Activated naive CD4-positive, alpha-beta T cell treated with anti-CD3 and anti-CD28 coated beads for 36 hours (primary cell): ENCODE results near the gene SUPT6H. TPM values are rescaled to one million over a fixed set of nuclear protein-coding genes. Genes with fewer than 3 reads are reported as not detected.

Experiments
- CTCF ChIA-PET: fragments of 350-600 bp; sonication (Branson Sonifier 250); formaldehyde crosslinking; loops from one replicate; lab custom pipeline; 2021; ENCODE audit warnings: antibody characterized with exemption; lab: Charles Lee
- DNase-seq: peaks from one replicate; pipeline ENCODE4 v3.0.0-alpha.2; 2020
- H3K27ac Mint-ChIP-seq: one replicate; pipeline ENCODE4 v1.8.0; 2021; ENCODE audit warnings: mild to moderate bottlenecking, mixed read lengths
- H3K27me3 Mint-ChIP-seq: one replicate; pipeline ENCODE4 v1.8.0; 2021; ENCODE audit warnings: low read depth, mixed read lengths
- H3K36me3 Mint-ChIP-seq: one replicate; pipeline ENCODE4 v1.8.0; 2021; ENCODE audit warnings: low read depth, mixed read lengths
- H3K4me1 Mint-ChIP-seq: one replicate; pipeline ENCODE4 v1.8.0; 2021; ENCODE audit warnings: low read depth, mixed read lengths
- H3K4me3 Mint-ChIP-seq: one replicate; pipeline ENCODE4 v1.8.0; 2021; ENCODE audit warnings: mild to moderate bottlenecking, moderate library complexity, mixed read lengths
- H3K9me3 Mint-ChIP-seq: one replicate; pipeline ENCODE4 v1.8.0; 2021; ENCODE audit warnings: mixed read lengths
- intact Hi-C: fragments of 100-400 bp; cut with micrococcal nuclease; formaldehyde crosslinking; loops from one replicate; pipeline ENCODE4 v1.15.1; 2023
- total RNA-seq, 2 experiments: library from RNA; stranded (reverse); gene quantifications; one replicate each; pipeline ENCODE4 v1.2.3, GENCODE V29; 2021

SUPT6H gene
- total RNA-seq, 2 experiments from 2014 or later, result 50.8 to 52.1 TPM

DNA sequence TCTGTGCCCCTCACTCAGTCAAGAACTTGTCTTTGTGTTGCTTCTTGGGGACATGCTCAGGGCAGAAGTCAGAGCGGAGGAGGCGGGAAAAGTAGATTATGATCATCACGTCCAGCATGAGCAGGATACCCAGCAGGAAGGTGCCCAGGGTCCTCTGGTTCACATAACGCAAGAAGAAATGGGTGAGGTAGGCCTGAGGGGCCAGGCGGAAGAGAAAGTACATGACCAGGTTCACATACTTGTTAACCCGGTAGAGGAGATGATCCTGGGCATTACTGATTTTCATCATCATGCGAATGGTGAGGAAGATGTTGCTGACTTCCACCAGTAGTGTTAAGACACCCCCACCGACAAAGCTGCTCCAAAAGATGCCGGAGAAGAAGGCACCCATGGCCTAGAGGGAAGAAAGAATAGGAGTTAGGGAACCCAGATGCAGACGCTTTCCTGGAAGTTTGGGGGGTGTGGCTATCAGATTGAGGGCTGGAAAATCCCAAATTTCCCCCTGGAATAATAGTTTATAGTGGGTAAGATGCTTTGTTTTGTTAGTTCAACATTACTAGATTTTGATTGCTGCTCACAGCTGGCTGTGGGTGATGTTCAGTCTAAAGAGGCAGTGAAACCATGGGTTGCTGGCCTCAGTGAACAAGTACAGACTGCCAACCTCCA is 62.6 kb downstream of the SUPT6H start:
- Mint-ChIP-seq H3K4me3 (peak overlapping the region; percentile 91), H3K9me3 (no peaks in the 10 kb centered on the region), H3K27me3 (no peaks in the 10 kb centered on the region), H3K36me3 (peaks cover 58% of the 10 kb centered on the region), H3K4me1 (peaks cover 50% of the 10 kb centered on the region), H3K27ac (peak overlapping the region; percentile 93)
- intact Hi-C loops, result loop anchor here (5.0 to 10.0 kb wide), 3 partner anchors 38 to 840 kb away; partner anchors contain the start of genes ABHD15, NUFIP2 and TP53I13
- peak; percentile 42 for DNase-seq
- CTCF ChIA-PET, result interaction anchor here (2.2 to 7.2 kb wide), 2 partner anchors 23 to 40 kb away, joined by 6 to 353 read pairs; partner anchors contain the start of gene TRAF4

DNA sequence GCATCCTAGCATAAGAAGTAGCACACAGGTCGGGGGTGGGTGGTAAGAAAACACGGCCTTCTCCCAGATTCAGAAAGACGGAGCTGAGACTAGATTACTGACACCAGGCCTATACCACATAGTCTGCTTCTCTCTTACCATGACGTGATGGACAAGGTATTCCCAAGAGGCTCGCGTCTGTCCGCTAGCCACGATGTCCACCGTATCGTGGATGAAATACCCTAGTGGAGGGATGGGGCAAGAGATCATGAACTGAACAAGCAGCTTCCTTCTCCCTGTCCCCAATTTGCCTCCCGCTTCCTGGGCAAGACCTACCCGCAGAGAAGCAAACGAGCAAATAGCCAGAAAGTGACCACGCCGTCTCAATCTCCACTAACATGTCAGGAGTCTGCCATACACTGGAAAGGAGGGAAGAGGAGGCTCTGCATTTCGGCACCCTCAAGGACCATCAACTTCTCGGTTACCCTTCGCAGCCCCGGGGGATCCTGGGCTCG is 63.2 kb downstream of the SUPT6H start:
- Mint-ChIP-seq H3K4me3 (peak overlapping the region; percentile 91), H3K36me3 (peaks cover 52% of the 10 kb centered on the region), H3K27ac (peak overlapping the region; percentile 93), H3K9me3 (no peaks in the 10 kb centered on the region), H3K4me1 (peaks cover 50% of the 10 kb centered on the region), H3K27me3 (no peaks in the 10 kb centered on the region)
- CTCF ChIA-PET, result interaction anchor here (2.2 to 7.2 kb wide), 4 partner anchors 23 to 223 kb away, joined by 6 to 353 read pairs (median 26); partner anchors contain the start of gene TRAF4
- intact Hi-C loops, result loop anchor here (5.0 to 10.0 kb wide), 3 partner anchors 37 to 840 kb away; partner anchors contain the start of genes ABHD15, NUFIP2 and TP53I13
- DNase-seq, result no peak

DNA sequence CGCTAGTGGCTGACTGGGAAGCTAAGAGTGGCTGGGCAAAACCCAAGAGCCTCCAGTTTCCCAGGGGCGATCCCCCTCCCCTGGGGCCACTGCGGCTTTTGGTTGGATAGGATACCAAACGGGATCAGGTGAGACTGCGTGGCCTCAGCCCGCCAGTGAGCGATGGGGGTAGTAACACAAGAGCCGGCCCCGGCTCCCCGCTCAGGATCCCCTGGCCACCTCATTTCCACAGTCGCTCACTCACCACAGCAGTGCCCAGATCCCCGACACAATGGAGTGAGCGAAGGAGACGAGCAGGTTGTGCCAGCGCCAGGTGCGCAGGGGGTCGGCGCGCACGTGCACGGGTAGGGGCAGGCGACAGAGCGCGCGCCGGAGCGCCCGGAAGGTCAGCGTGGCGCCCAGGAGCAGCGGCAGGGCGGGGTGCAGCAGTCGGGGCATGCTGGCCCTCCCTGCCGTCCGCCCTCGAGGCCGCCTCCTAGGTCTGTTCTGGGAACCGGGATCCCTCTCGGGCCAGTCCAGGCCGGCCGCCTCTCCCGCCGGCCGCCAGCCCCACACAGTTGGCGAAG is 63.7 kb downstream of the SUPT6H start:
- Mint-ChIP-seq H3K4me3 (peak overlapping the region; percentile 91), H3K27me3 (no peaks in the 10 kb centered on the region), H3K36me3 (peaks cover 47% of the 10 kb centered on the region), H3K9me3 (no peaks in the 10 kb centered on the region), H3K27ac (peak overlapping the region; percentile 93), H3K4me1 (peaks cover 47% of the 10 kb centered on the region)
- peak; percentile 58 for DNase-seq
- intact Hi-C loops, result loop anchor here (2.0 to 10.0 kb wide), 4 partner anchors 37 to 839 kb away; partner anchors contain the start of genes ABHD15, NUFIP2 and TP53I13
- CTCF ChIA-PET, result interaction anchor here (0.8 to 7.2 kb wide), 27 partner anchors 13 to 398 kb away, joined by 3 to 353 read pairs (median 6); partner anchors contain the start of genes BLTP2, DHRS13, FAM222B and FLOT2

DNA sequence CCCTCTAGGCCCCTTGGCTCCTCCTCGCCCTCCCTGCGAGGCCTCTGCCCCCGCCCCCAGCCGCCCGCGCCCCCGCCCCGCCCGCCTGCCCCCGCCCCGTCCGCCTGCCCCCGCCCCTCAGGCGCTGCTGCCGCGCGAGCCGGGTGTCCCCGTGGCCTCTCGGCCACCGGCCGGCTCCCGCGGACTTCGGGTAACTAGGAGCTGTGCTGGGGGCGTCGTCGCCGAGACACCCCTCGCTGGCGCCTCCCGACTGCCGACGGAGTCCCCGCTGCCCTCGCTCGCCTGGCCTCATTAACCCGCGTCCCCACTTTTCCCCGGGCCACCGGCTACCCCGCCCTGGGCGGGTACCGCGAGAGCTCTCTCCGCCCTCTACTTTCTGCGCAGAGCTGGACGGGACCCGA is 64.2 kb downstream of the SUPT6H start, which contains the start of gene TLCD1:
Gene TLCD1 (minus strand): TSS at position 8 of the 401 bp plus-strand sequence. CDS start 136 bp downstream, outside the sequence.
- Mint-ChIP-seq H3K27me3 (no peaks in the 10 kb centered on the region), H3K4me1 (peaks cover 45% of the 10 kb centered on the region)

DNA sequence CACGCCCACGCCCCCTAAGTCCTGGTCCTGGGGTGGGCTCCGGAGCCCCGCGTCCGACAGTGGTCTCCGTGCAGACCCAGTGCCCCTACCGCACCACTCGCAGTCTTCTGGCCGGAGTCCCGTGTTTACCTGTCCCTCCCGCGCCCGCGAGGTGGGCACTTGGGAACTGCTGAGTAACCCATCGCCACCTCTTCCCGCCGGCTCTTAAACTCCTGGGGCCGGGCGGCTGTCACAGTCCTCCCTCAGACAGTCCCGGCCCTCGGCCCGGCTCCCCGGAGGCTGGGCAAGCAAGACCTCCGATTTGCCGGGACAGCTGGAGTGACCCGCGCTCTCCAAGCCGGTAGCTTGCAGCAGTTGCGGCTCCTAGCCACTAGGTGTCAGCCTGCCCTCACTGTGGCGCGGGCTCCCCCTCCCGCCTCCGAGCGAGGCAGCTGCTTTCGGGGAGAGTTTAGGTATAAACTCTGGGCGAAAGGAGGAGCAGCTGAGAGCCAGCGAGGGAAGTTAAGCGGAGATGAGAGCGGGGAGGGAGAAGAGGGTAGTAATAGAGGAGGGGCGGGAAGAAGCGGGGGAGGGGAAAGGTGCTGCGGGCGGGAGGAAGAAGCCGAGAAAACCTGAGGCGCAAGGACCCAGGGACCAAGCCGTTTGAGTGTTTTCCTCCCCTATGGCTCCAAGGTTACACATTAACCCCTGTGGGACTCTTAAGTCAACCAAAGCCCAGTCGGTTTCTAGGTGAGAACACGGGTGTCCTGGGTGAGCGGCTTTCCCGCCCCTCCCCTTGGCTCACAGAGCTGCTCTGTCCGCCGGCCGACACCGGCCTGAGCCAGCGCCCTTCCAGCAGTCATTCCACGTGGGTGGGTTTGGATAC is 64.9 kb downstream of the SUPT6H start:
- H3K36me3 Mint-ChIP-seq, result peaks cover 36% of the 10 kb centered on the region
- no peaks in the 10 kb centered on the region for H3K27me3 Mint-ChIP-seq
- H3K4me3 Mint-ChIP-seq, result peak overlapping the region; percentile 91
- H3K4me1 Mint-ChIP-seq, result peaks cover 40% of the 10 kb centered on the region
- peak; percentile 96 for DNase-seq
- intact Hi-C loops, result loop anchor here (1.0 to 10.0 kb wide), 10 partner anchors 23 to 838 kb away; partner anchors contain the start of genes ABHD15, DHRS13, FAM222B and NUFIP2
- H3K27ac Mint-ChIP-seq, result peak overlapping the region; percentile 99
- no peaks in the 10 kb centered on the region for H3K9me3 Mint-ChIP-seq
- CTCF ChIA-PET, result interaction anchor here (0.5 to 7.2 kb wide), 46 partner anchors 9 to 397 kb away, joined by 3 to 353 read pairs (median 5); partner anchors contain the start of genes BLTP2, DHRS13, FAM222B and FLOT2

More for the DNA sequence above, 64.2 kb downstream of the SUPT6H start, which contains the start of gene TLCD1:
- Mint-ChIP-seq H3K36me3 (peaks cover 42% of the 10 kb centered on the region), H3K4me3 (peak within 1 kb of the TSS; percentile 91), H3K27ac (peak within 1 kb of the TSS; percentile 99), H3K9me3 (no peaks in the 10 kb centered on the region)
- intact Hi-C loops, result loop anchor here (2.0 to 10.0 kb wide), 4 partner anchors 36 to 839 kb away; partner anchors contain the start of genes ABHD15, NUFIP2 and TP53I13
- peak; percentile 80 for DNase-seq
- CTCF ChIA-PET, result interaction anchor here (0.5 to 7.2 kb wide), 38 partner anchors 9 to 398 kb away, joined by 3 to 353 read pairs (median 5); partner anchors contain the start of genes BLTP2, DHRS13, FAM222B and FLOT2

DNA sequence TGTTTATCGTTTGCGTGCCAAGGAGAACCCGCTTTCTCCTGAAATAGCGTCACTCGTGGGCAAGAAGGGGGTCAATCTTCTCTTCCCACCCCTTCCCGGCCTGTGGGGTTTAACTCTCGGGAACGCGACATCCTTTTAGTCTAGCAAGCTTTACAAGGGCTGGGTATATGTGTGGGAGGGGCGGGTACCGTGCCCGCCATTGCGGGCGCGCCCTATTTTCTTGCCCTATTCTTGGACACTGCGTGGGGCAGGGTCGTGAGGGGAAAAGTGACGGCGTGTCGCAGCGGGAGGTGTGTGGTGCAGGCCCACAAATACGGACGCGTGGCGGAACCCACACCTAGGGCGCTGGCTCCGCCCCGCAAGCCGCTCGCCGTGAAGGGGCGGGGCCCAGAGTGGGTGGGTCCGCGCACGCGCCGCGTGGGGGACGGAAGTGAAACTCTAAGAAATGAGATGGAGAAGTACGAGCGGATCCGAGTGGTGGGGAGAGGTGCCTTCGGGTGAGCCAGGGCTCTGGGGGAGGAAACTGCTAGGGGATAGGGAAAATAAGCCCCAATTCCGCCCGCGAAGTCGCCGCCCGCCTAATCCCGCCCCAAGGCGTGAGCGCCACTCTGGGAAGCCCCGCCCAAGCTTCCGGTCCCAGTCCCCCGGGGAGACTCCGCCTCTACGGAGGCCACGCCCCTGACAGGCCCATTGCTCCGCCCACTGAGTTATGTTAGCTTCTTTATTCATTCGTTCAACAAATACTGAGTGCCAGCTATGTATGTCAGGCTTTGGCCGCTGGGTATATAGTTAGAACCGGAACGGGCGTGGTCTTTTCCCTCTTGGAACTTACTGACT is 66.6 kb downstream of the SUPT6H start, which contains the start of gene NEK8:
Gene NEK8 (plus strand): TSS at position 425 of the 837 bp plus-strand sequence. CDS start 26 bp downstream, at position 451.
- H3K4me1 Mint-ChIP-seq, result peaks cover 26% of the 10 kb centered on the region
- peak within 1 kb of the TSS; percentile 99 for H3K27ac Mint-ChIP-seq
- intact Hi-C loops, result loop anchor here (1.0 to 10.0 kb wide), 14 partner anchors 9 to 836 kb away; partner anchors contain the start of genes ABHD15, FLOT2, NUFIP2 and PROCA1
- peak; percentile 99 for DNase-seq
- H3K27me3 Mint-ChIP-seq, result no peaks in the 10 kb centered on the region
- peaks cover 20% of the 10 kb centered on the region for H3K36me3 Mint-ChIP-seq
- peak within 1 kb of the TSS; percentile 91 for H3K4me3 Mint-ChIP-seq
- no peaks in the 10 kb centered on the region for H3K9me3 Mint-ChIP-seq
- CTCF ChIA-PET, result interaction anchor here (0.6 to 7.2 kb wide), 13 partner anchors 12 to 667 kb away, joined by 3 to 353 read pairs (median 14); partner anchors contain the start of genes DHRS13, FAM222B, PHF12 and TRAF4

DNA sequence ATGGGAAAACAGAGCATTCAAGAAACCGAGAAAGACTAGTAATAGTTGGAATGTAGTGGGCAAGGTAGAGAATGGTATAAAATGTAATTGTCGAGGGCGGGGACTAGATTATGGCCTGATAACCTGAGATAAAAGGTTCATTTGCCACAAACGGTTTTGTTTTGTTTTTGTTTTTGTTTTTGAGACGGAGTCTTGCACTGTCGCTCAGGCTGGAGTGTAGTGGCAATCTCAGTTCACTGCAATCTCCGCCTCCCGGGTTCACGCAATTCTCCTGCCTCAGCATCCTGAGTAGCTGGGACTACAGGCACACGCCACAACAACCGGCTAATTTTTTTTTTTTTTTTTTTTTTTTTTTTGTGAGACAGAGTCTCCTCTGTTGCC is 67.9 kb downstream of the SUPT6H start:
- Mint-ChIP-seq H3K4me1 (peaks cover 15% of the 10 kb centered on the region), H3K27me3 (no peaks in the 10 kb centered on the region), H3K36me3 (peaks cover 10% of the 10 kb centered on the region), H3K27ac (peak overlapping the region; percentile 32), H3K4me3 (peak overlapping the region; percentile 1), H3K9me3 (no peaks in the 10 kb centered on the region)
- CTCF ChIA-PET, result interaction anchor here (1.2 to 3.9 kb wide), 2 partner anchors 22 to 165 kb away, joined by 7 to 30 read pairs; no protein-coding TSS in a partner anchor
- intact Hi-C loops, result loop anchor here (5.0 to 10.0 kb wide), 3 partner anchors 32 to 835 kb away; partner anchors contain the start of genes ABHD15, NUFIP2 and TP53I13
- DNase-seq, result no peak

DNA sequence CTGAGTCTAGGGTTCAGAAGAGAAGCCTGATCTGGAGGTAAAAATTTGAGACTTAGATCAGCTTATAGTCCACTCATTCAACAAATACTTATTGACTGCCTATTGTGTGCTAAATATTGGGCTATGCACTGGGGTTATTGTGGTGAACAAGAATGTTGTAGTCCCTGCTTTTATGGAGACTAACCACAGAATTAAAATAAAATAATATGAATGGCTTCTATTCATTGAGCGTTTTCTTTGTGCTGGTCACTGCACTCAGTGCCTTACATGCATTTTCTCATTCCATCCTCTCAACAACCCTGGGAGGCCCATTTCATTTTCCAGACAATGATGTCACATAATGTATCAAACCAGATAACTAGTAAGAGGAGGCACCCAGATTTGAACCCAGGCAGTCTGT is 71.3 kb downstream of the SUPT6H start:
- CTCF ChIA-PET, result no interaction called here
- Mint-ChIP-seq H3K36me3 (peaks cover 2% of the 10 kb centered on the region), H3K9me3 (no peaks in the 10 kb centered on the region), H3K27ac (no peak overlapping the region), H3K4me3 (no peak overlapping the region), H3K4me1 (peaks cover 16% of the 10 kb centered on the region), H3K27me3 (no peaks in the 10 kb centered on the region)
- DNase-seq, result no peak
- intact Hi-C loops, result no loop called here

DNA sequence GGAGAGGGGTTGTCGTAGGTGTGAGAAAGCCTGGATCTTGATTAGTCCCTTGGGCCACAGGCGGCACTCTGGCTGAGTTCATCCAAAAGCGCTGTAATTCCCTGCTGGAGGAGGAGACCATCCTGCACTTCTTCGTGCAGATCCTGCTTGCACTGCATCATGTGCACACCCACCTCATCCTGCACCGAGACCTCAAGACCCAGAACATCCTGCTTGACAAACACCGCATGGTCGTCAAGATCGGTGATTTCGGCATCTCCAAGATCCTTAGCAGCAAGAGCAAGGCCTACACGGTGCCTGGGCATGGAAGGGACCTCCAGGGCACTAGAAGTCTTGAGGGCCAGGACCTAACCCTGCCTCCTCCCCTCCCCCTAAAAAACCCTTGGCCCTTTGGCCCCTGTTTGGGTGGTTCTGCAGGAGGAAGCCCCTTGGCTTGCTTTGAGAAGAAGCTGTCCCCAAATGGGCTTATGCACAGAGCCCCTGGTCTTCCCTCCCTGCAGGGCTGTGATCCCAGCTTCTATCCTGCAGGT is 72.8 kb downstream of the SUPT6H start:
- no peak for DNase-seq
- Mint-ChIP-seq H3K27ac (no peak overlapping the region), H3K36me3 (peaks cover 3% of the 10 kb centered on the region), H3K4me3 (no peak overlapping the region), H3K9me3 (peaks cover 3% of the 10 kb centered on the region), H3K27me3 (no peaks in the 10 kb centered on the region), H3K4me1 (peaks cover 21% of the 10 kb centered on the region)
- intact Hi-C loops, result no loop called here
- CTCF ChIA-PET, result interaction anchor here (0.8 to 1.7 kb wide), 5 partner anchors 8 to 29 kb away, joined by 3 to 6 read pairs (median 5); no protein-coding TSS in a partner anchor

DNA sequence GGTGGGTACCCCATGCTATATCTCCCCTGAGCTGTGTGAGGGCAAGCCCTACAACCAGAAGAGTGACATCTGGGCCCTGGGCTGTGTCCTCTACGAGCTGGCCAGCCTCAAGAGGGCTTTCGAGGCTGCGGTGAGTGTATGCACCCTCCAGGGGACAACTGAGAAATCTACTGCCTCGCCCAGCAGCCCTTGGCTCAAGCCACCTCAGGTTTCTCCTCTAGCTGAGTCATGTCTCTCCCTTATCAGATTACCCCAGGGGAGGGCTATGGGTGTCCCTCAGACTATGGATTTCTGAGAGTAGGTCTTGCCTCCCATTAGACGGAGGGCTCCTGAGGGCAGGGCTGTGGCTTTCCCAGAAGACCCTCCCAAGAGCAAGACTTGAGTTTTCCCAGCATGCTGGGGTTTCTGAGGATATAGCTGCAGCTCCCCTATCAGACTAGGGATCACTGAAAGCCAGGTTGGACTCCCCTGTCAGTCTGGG is 73.3 kb downstream of the SUPT6H start:
- Mint-ChIP-seq H3K9me3 (peaks cover 3% of the 10 kb centered on the region), H3K36me3 (peaks cover 7% of the 10 kb centered on the region), H3K4me1 (peaks cover 20% of the 10 kb centered on the region), H3K27ac (no peak overlapping the region), H3K27me3 (no peaks in the 10 kb centered on the region), H3K4me3 (no peak overlapping the region)
- CTCF ChIA-PET, result interaction anchor here (0.8 to 1.7 kb wide), 5 partner anchors 8 to 29 kb away, joined by 3 to 6 read pairs (median 5); no protein-coding TSS in a partner anchor
- intact Hi-C loops, result no loop called here
- no peak for DNase-seq
